ENCODE data around the gene CDH23.
"Not testable (repeated sequence)": the region's sequence is repeated elsewhere in the genome, so short reads cannot be mapped to it uniquely, and the experiment has no call there.

CDH23 gene

DNA sequence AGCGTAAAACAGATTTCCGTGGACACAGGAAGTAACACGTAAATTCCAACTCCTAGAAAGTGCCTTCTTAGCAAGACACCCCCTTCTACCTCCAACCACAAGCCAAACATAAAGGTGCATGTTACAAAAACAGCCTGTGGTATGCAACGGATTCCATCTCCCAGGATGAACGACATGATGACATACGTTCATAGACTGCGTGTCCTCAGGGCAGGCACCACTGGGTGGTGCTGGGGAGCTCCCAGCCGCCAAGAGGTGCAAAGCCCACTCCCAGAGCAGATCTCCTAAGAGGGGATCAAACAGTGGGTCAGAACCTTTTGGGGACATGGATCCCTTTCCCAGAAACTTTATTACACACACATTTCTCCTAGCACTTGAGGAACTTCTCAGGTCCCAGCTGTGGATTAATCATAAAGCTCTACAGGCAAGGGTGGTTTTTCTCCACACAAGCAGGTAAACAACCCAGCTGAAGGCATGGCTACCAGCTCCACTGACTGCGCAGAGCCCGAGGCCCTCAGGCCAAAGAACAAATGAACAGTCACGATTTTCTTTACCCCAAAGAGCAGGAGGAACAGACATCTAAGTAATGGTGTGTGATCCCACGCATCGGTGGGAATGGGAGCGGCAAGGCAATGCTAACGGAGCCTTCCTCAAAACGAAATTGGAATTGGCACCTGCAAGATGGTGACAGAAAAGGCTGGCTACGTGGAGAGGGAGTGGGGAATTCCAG lies 440.5 kb downstream of the CDH23 start:
- in situ Hi-C loops (cut with MboI; ENCODE audit: low sequenced_read_pairs): no loop called here

- in situ Hi-C loops (cut with MboI; ENCODE audit: low sequenced_read_pairs): no loop called here
Measured at GRCh38 chr10:71838264-71839211, 441.8 kb downstream of the CDH23 start.

- in situ Hi-C loops (cut with MboI; ENCODE audit: low sequenced_read_pairs): no loop called here
Measured at GRCh38 chr10:71840177-71840957, 443.6 kb downstream of the CDH23 start.

DNA sequence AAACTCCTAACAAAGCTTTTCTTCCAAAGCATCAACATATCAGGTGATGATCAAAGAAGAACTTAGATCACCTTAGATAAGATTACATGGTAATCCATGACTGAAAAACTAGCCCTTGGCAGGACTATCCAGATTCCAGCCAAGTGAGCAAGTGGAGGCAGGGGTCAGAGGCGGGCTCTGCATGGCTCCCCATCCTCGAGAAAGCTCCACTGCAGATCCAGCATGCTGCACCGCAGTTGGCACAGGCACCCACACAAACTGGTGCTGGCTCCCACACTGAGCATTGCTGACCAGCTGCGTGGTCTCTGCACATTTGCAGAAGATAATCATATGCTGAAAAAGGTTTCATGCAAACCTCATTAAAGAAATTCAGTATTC lies 444.2 kb downstream of the CDH23 start:
- in situ Hi-C loops (cut with MboI; ENCODE audit: low sequenced_read_pairs): no loop called here

DNA sequence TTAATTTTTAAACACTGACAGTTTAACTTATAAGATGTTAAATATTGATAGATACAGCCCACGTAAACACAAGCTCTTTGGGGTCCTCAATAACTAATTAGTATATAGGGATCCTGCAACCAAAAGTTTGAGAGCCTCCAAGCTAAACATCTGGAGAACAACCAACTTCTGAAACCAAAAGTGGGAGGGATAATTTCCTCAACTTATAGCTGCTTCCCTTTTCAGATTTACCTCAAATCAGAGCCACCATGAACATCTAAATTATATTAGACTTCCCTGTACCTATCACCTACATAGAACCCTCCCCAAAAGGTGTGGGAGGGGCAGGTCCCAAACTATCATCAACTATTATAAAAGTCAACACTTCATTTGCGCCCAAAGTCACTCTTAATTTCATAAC lies 445.7 kb downstream of the CDH23 start:
- in situ Hi-C loops (cut with MboI; ENCODE audit: low sequenced_read_pairs): no loop called here

GRCh38 chr10:71842856-71843686 lies 446.4 kb downstream of the CDH23 start:
- in situ Hi-C loops (cut with MboI; ENCODE audit: low sequenced_read_pairs): no loop called here

DNA sequence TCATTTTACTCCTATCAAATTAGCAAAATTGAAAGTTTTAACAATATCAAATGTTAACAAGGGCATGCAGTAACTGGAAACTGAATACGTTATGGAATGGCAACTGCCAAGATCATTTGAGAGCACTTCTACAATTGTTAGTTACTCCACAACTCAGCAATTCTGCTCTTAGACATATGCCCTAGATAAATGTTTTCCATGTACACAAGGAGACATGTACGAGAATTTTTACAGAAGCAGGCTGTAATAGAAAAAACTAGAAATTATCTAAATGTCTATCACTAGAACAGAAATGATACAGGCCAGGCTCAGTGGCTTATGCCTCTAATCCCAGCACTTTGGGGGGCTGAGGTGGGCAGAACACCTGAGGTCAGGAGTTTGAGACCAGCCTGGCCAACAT lies 447.4 kb downstream of the CDH23 start:
- in situ Hi-C loops (cut with MboI; ENCODE audit: low sequenced_read_pairs): no loop called here

DNA sequence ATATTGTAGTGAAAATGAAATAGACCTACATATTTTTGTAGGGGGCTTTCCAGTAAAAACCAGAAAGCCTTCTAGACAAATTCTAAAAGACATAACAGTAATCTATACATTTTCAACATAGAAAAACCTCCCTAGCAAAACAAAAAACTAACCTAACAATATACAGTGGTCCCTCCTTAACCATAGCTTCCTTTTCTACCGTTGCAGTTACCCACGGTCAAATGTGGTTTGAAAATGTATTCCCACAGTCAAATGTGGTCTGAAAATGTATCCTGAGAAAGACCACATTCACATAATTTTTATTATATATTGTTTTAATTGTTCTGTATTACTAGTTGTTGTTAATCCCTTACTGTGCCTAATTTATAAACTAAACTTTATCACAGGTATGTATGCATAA lies 448.0 kb downstream of the CDH23 start:
- in situ Hi-C loops (cut with MboI; ENCODE audit: low sequenced_read_pairs): no loop called here

DNA sequence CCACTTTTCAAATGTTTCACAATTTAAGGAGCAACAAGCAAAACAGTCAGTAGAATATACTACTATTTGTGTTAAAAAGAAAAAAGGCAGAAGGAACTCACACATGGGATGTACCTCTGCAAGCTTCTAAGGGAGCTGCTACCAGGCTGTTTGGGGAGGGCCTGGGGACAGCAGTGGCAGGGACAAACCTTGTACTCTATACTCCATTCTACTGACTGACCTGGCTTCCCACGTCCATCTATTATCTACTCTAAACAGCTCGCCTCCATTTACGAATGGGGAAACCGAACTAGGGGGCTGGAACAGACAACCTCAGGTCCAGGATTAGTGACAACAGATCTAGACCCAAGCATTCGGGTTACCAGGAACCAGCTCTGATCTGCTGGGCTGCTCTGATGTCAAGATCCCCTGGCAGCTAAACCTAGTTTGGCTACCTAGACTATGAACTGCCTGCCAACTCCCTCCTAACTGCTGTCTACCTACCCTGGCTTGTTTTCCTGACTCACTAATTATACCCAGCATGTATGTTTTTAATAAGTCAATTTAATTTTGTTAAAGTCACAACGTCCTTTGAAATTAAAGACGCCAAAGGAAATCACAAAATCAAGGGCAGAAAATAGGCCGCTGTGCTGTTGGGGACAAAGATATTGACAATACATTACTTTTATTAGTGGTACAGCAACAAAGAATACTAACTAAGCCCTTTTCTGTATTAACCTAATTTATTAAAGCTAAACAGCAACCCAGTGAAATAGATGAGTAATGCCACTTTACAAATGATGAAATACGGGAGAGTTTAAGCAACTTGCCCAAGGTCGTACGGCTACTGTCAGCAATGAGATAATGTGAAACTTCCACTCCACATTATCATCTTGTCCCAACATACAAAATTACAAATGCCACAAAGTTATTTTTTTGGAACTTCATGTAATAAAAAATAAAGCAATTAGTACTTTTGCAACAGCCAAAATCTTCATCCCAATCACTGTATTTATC lies 449.0 kb downstream of the CDH23 start:
- in situ Hi-C loops (cut with MboI; ENCODE audit: low sequenced_read_pairs): no loop called here

GRCh38 chr10:71846816-71847215 lies 450.1 kb downstream of the CDH23 start:
- in situ Hi-C loops (cut with MboI; ENCODE audit: low sequenced_read_pairs): no loop called here

DNA sequence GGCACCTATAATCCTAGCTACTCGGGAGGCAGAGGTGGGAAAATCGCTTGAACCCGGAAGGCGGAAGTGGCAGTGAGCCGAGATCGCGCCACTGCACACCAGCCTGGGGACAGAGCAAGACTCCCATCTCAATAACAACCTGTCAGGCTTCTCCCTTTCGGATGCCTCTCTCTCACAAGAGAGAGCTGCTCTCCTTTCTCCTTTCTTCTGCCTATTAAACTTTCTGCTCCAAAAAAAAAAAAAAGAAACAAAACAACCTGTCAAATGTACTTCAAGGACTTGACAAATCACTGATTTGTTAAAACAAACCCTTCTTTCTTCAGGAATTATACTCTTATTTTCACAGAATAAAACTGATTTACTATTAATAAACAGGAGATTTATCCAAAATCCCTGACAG lies 450.7 kb downstream of the CDH23 start:
- in situ Hi-C loops (cut with MboI; ENCODE audit: low sequenced_read_pairs): no loop called here

DNA sequence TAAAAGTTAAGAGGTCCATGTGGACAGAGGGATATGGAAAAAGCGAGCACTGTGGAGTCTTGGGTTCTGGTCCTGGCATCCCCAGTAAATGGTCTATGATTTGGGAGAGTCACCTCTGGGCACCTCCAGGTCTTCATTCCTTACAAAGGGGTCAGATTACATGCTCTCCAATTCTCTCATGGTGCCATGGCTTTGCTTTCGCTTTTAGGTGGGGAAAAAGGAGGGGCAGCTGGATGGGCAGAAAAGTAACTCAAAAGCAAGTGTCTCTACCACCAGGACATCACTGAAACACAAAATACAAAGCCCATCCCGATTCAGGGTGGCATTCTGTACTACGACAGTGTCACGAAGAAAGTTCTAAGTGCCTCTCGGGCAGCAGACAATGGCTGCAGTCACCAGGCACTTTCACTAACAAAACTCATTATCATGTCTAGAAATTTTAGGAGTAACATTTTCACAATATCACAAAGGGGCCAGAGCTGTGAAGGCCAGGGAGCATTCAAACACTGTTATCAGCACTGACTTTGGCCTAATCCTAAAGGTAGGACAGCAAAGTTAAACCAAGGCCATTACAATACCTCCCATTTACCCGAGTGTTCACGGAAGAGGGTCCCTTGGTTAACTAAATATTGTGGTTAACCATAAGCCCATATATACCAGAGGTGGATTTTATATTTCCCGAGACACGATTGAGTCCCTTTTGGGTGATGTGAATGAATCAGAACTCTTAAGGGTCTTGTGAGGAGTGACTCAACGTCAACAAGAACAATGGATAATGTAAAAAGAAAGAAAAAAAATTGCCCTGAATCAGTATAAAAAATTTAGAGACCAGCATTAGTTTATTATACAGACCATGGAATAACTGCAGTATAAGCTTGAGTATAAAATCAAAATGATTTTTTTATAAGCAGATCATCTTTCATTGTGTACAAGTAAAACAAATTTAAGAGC lies 451.9 kb downstream of the CDH23 start:
- in situ Hi-C loops (cut with MboI; ENCODE audit: low sequenced_read_pairs): no loop called here

GRCh38 chr10:71849461-71849908 lies 452.8 kb downstream of the CDH23 start:
- in situ Hi-C loops (cut with MboI; ENCODE audit: low sequenced_read_pairs): no loop called here

GRCh38 chr10:71850021-71850742 lies 453.5 kb downstream of the CDH23 start:
- in situ Hi-C loops (cut with MboI; ENCODE audit: low sequenced_read_pairs): no loop called here

GRCh38 chr10:71850743-71851464 lies 454.2 kb downstream of the CDH23 start, which contains the start of gene PSAP:
Gene PSAP, minus strand, starts transcription at chr10:71851251. Its CDS starts 30 bp downstream, at chr10:71851221.
- in situ Hi-C loops (cut with MboI; ENCODE audit: low sequenced_read_pairs): no loop called here

DNA sequence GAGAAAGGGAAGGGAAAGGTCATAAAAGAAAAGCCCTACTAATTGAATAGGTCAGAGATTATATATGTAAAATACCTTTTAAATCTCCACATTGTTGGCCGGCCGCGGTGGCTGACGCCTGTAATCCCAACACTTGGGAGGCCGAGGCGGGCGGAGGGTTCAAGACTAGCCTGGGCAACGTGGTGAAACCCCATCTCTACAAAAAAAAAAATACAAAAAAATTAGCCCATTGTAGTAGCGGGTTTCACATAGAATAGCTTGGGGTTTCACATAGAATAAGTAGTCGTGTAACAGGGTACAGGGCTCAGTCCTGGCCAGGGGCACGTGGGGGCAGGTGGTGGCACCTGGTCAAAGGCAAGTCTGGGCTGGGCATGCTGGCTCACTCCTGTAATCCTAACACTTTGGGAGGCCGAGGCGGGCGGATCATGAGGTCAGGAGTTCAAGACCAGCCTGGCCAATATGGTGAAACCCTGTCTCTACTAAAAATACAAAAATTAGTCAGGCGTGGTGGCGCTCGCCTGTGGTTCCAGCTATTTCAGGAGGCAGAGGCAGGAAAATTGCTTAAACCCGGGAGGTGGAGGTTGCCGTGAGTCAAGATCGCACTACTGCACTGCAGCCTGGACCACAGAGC lies 454.9 kb downstream of the CDH23 start:
- in situ Hi-C loops (cut with MboI; ENCODE audit: low sequenced_read_pairs): not testable (repeated sequence)
